CD1c-positive myeloid dendritic cell (primary cell): Measurements from ENCODE around the gene DDX11.
"Not testable (repeated sequence)": the region's sequence is repeated elsewhere in the genome, so short reads cannot be mapped to it uniquely, and the experiment has no call there.

ENCODE experiments used
- DNase-seq: peaks from one replicate; pipeline ENCODE4 v3.0.0-alpha.2; 2016; ENCODE audit errors: extremely low spot score

The DDX11 gene

GRCh38 chr12:31073527-31074332 is at the start of gene DDX11:
TSS of gene DDX11 (plus strand) at chr12:31073860. CDS start at chr12:31078394, 4,534 bp downstream.
- DNase-seq = peak; percentile 93

DNA sequence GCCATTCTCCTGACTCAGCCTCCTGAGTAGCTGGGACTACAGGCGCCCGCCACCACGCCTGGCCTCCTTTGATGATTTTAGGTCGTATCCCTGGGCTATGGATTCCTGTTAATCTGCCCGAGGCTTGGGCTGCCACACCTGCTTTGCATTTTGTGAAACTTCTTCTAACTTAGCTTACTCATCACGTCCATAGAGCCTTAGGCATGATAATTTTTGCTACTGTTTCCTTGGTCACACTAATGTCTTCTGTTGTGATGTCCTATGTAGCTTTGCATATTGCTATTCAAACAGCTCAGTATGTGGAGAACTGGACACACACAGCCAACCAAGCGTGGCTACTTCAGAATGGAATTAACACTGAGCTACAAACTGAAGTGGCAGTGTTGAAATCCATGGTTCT is 47.5 kb upstream of the DDX11 start:
- DNase-seq = no peak

DNA sequence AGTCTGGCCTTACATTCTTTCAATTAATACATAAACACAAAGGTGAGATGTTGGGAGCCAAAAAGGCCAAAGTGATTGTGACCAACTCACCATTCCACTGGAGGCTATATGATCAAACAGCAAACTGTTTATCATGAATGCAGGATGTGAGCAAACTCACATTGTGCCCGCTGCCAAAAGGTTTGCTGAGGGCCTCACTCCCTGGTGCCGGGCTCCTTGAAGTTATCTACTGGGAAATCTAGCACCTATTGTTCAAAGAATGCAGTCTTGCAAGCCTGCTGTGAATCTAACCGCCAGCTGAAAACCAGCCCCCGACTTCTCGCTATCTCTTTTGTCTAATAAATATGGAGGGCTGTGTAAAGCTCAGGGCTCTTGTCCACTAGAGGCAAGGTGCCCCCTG is 46.7 kb upstream of the DDX11 start:
- DNase-seq = not testable (repeated sequence)

DNA sequence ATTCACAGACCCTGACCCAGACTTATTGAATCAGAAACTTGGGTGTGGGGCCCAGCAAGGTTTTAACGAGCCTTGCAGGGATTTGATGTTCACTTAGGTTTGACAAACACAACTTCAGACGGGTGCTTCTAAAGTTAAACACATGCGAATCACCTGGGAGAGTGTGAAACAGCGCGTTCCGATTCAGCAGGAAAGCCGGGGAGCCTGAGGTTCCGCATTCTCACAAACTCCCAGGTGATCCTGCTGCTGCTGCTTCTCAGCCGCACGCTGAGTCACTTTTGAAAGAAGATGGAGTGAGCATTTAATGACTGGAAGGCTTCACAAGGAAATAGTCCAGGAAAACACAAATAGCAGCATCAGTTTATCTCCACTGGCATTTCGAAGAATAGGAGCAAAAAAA is 44.2 kb upstream of the DDX11 start:
- no peak for DNase-seq

DNA sequence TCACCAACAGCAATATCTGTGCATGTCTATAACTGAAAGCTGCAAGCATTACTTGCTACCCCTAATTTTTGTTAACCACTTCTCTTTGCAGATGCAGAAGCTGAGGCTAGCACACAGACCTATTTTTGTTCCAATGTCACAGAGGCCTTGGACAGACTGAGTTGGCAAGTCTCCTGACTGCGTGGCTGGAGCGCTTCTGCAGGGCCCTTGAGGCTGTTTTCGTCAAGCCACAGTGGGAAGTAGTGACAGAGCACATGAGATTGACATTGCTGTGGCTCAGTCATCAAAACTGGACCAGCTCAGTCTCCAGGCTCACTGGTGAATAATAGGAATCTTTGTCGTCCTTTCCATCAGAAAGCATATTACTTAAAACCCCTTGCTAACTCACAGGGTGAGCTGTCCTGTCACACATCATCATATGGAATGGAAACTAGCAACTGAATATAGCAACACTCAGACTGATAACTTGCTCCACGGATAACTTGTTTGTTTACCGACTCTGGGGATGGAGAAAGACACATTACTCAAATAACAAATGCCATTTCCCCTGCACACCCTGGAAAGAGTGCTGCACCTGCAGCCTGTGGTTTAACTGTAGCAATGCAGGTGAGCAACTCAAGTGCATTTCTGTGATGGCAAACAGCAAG is 43.6 kb upstream of the DDX11 start:
- DNase-seq = no peak

DNA sequence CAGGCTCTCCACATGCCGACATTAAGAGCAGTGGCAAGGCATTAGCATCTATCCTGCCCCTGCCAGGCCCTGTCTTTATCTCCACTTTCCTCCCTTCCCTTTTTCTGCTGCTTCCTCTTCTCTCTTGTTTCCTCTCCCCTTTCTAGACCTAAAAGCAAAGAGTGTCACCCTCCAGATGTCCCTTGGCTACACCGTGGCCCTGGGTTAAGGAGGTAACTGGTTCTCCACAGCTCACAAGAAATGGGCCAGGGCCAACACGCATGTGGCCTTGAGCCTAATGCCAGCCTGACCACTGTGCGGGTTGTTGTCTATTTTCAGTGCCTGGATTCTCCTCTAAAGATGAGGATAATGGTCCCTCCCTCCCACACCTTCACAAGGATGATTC is 41.7 kb upstream of the DDX11 start:
- no peak for DNase-seq

GRCh38 chr12:31033146-31033545 is 40.5 kb upstream of the DDX11 start:
- DNase-seq = no peak

- no peak for DNase-seq
Observed at GRCh38 chr12:31033681-31034080, 40.0 kb upstream of the DDX11 start.

- no peak for DNase-seq
Observed at GRCh38 chr12:31034372-31034771, 39.3 kb upstream of the DDX11 start.

GRCh38 chr12:31035226-31035625 is 38.4 kb upstream of the DDX11 start:
- DNase-seq = no peak

- no peak for DNase-seq
Observed at GRCh38 chr12:31035967-31036665, 37.5 kb upstream of the DDX11 start.

GRCh38 chr12:31037028-31037427 is 36.6 kb upstream of the DDX11 start:
- DNase-seq = no peak

- no peak for DNase-seq
Observed at GRCh38 chr12:31037931-31038330, 35.7 kb upstream of the DDX11 start.

- no peak for DNase-seq
Observed at GRCh38 chr12:31041033-31041564, 32.6 kb upstream of the DDX11 start.

GRCh38 chr12:31050143-31050542 is 23.5 kb upstream of the DDX11 start:
- DNase-seq = not testable (repeated sequence)

DNA sequence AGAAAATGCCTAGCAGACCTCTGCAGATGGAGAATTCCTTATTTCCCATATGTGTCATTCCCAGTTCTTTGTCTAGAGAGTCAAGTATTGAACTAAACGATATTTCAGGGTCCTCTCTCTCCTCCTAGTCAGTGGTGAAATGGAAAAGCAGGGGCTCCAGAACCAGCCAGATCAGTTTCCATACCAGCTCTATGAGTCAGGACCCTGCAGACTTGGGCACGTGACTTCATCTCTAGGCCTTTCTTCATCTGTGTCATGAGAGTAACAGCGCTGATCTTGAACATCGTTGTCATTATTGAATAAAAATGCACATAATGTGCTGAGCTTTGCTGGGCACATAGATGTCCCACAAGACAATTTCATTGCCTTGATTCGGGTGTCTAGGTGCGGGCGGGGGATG is 23.1 kb upstream of the DDX11 start:
- not testable (repeated sequence) for DNase-seq

DNA sequence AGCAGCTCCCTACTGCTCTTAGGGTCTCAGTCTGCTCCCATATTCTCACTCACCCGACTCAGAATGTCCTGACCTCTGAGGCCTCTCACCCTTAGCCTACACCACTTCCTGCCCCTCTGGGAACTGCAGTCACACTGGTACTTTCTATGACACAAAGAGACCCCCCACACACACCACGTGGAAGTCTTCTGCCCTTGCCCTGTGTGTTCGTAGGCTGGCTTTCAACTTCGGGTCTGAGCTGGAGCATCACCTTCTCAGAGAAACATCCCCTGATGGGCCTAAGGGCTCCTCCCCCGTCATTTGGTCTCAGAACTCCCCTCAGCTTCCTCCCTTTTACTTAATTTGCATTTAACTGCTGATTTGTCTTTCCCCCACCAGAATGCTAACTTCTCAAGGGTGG is 22.0 kb upstream of the DDX11 start:
- DNase-seq = not testable (repeated sequence)

GRCh38 chr12:31052121-31052520 is 21.5 kb upstream of the DDX11 start:
- DNase-seq = not testable (repeated sequence)

DNA sequence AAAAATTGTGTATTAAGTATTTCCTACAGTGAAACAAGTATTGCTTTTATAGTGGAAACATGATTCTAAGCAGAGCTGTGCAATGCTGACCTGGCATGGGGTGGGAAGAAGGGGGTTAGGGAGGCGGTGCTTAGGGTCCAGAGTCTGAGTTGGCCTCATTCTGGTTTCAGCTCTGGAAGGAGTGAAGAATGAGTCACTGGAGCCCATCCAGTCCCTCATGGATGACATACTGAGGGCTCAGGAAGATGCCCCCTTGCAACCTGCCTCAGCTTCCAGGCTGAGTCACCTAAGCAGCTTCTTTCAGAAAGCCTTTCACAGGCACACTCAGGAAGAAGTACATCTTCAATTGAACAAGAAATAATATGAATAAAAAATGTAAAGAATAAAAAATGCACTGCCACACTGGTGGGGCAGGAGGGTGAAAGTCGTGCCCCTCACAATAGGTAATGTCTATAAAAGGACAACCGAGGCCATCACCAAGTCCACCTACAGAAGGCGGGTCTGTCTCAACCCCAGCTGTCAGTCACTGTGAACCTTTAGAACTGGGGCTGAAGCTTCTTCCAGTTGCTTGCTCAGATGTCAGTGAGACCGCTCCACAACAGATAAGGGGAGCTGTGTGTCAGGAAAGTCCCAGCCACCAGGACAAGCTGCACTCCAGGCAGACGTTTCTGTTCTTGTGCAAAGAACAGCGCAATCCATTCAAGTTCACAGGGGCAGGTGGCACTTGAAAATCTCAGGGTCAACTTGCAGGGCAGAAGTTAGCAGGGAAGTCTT is 20.8 kb upstream of the DDX11 start:
- DNase-seq = not testable (repeated sequence)

DNA sequence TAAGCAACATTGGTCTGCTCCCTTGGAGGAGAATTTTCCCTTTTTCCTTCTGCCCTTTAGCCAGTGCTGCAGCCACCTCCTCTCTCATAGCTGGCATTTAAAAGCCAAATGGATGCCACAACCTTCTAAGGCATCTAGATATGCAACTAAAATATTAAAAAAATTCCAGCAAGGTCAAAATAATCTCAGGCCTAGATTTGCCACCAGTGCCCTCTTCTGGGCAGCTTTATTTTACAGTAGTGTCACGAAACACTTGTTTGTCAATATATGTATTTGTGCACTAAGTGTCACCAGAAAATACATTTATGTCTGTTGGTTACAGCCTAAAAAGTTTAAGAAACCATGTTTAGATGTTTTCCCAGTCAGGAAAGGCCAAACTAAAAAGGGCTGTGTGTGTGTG is 19.7 kb upstream of the DDX11 start:
- not testable (repeated sequence) for DNase-seq

DNA sequence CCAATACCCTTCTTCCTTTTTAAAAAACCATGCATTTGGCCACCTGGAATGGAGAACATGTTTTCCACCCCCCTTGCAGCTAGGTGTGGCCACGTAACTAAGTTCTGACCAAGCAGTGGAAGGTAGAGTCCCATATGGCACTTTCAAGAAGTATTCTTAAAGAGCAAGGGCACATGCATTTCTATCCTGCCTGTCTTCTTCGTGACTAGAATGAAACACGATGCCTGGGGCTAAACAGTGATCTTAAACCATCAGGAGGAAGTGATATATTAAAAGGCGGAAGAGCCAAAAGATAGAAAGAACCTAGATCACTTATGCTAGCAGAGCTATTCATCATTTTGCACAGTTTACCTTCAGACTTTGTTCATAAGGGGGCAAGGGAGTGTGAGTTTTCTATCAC is 16.0 kb upstream of the DDX11 start:
- no peak for DNase-seq

DNA sequence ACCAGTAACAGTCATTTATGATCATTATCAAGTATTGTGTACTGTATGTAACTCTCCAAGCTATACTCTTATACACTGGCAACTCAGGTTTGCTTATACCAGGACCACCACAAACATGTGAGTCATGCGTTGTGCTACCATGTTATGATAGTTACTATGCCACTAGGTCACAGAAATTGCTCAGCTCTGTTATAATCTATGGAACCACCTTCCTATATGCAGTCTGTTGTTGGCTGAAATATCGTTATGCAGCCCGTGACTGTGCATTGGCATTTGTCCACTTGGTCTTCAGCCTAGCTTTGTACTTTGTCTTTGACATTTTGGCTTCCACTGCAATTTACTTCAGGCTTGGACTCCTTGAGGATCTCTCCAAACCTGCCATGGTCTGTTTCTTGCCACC is 7.5 kb upstream of the DDX11 start:
- not testable (repeated sequence) for DNase-seq
